Posterior vena cava (tissue), 2 donors: ENCODE data around the gene PML. TPM values are rescaled to one million over a fixed set of nuclear protein-coding genes. Genes with fewer than 3 reads are reported as not detected.

ENCODE experiments used
- DNase-seq: peaks from one replicate; pipeline ENCODE4 v3.0.0-alpha.2; 2020; ENCODE audit warnings: low spot score
- intact Hi-C, 2 donors: fragments of 100-400 bp; cut with DNase I; formaldehyde crosslinking; loops; one replicate each; pipeline versions ENCODE4 v1.14.1 to v1.14.2; 2022 to 2023
- total RNA-seq, 2 donors: library from RNA; stranded (reverse); fragmentation: NEBNext Ultra II Directional; extraction: Animal tissue kit (Norgen Biotek cat#: 25700); gene quantifications; one replicate each; pipeline ENCODE4 v1.2.1, GENCODE V29; 2021
- donor health status: DM: yes; HTN: yes; CAD: no.
- donor health status: DM: yes; HTN: yes; CAD: no.

The PML gene
- total RNA-seq, 2 donors from 2014 or later: 49.2 to 50.7 TPM

GRCh38 chr15:73991726-73992593 lies 2.6 kb upstream of the PML start, which contains the start of gene STOML1:
Gene STOML1 (minus strand): TSS chr15:73992295. CDS start chr15:73992223, 72 bp downstream.
- peak; percentile 98 for DNase-seq
- intact Hi-C loops: no loop called here

GRCh38 chr15:73992594-73992898 lies 2.0 kb upstream of the PML start:
- DNase-seq: no peak
- intact Hi-C loops: no loop called here

GRCh38 chr15:73993211-73993994 lies 1.1 kb upstream of the PML start:
- intact Hi-C loops: no loop called here
- peak; percentile 61 for DNase-seq

- intact Hi-C loops: no loop called here
- DNase-seq: peak; percentile 62
Observed at GRCh38 chr15:73994912-73995622, 551 bp downstream of the PML start.

- no peak for DNase-seq
- intact Hi-C loops: no loop called here
Observed at GRCh38 chr15:73996267-73996666, 1.8 kb downstream of the PML start.

- peak; percentile 14 for DNase-seq
- intact Hi-C loops: no loop called here
Observed at GRCh38 chr15:73996939-73997338, 2.4 kb downstream of the PML start.

GRCh38 chr15:73997986-73998385 lies 3.5 kb downstream of the PML start:
- DNase-seq: peak; percentile 78

GRCh38 chr15:74006774-74007639 lies 12.5 kb downstream of the PML start:
- intact Hi-C loops: no loop called here
- peak; percentile 29 for DNase-seq

More at GRCh38 chr15:73997986-73998385, 3.5 kb downstream of the PML start:
- intact Hi-C loops: no loop called here

GRCh38 chr15:74007820-74008371 lies 13.4 kb downstream of the PML start:
- peak; percentile 35 for DNase-seq
- intact Hi-C loops: no loop called here

- peak; percentile 9 for DNase-seq
- intact Hi-C loops: no loop called here
Observed at GRCh38 chr15:74008901-74009300, 14.4 kb downstream of the PML start.

- peak; percentile 1 for DNase-seq
- intact Hi-C loops: no loop called here
Observed at GRCh38 chr15:74010929-74011540, 16.5 kb downstream of the PML start.

- peak; percentile 75 for DNase-seq
- intact Hi-C loops: no loop called here
Observed at GRCh38 chr15:74011610-74012009, 17.1 kb downstream of the PML start.

- intact Hi-C loops: no loop called here
- no peak for DNase-seq
Observed at GRCh38 chr15:74013374-74013894, 18.9 kb downstream of the PML start.

GRCh38 chr15:74019734-74020133 lies 25.2 kb downstream of the PML start:
- intact Hi-C loops: no loop called here
- no peak for DNase-seq

GRCh38 chr15:74022706-74023470 lies 28.4 kb downstream of the PML start:
- peak; percentile 78 for DNase-seq
- intact Hi-C loops: no loop called here

GRCh38 chr15:74024687-74025086 lies 30.2 kb downstream of the PML start:
- peak; percentile 19 for DNase-seq
- intact Hi-C loops: no loop called here

GRCh38 chr15:74025436-74025835 lies 30.9 kb downstream of the PML start:
- intact Hi-C loops: no loop called here
- peak; percentile 22 for DNase-seq
